Large intestine (tissue), 3 donors: ENCODE data around the gene UBXN6. TPM values are rescaled to one million over a fixed set of nuclear protein-coding genes. Genes with fewer than 3 reads are reported as not detected.
A peak's percentile ranks its signal among the peaks of the same experiment; 100 is the strongest.

Source experiments
- DNase-seq, 2 donors: peaks; one replicate each; pipeline versions ENCODE4 v3.0.0 to v3.0.0-alpha.2; 2013
- H3K27ac ChIP-seq: one replicate; pipeline ENCODE4 v1.5.1; 2013; ENCODE audit warnings: low read length
- H3K27me3 ChIP-seq: 2 replicates; pipeline ENCODE4 v1.6.1; 2013; ENCODE audit warnings: low read length; ENCODE audit not compliant: control insufficient read depth, insufficient read depth
- H3K36me3 ChIP-seq: 2 replicates; pipeline ENCODE4 v1.6.1; 2013; ENCODE audit warnings: low read length; ENCODE audit not compliant: control insufficient read depth, insufficient read depth
- H3K4me1 ChIP-seq: one replicate; pipeline ENCODE4 v1.6.1; 2013; ENCODE audit warnings: low read length; ENCODE audit not compliant: control insufficient read depth, insufficient read depth
- H3K4me3 ChIP-seq: one replicate; pipeline ENCODE4 v1.5.1; 2013; ENCODE audit warnings: low read length
- H3K9me3 ChIP-seq: one replicate; pipeline ENCODE4 v1.6.1; 2013; ENCODE audit warnings: mild to moderate bottlenecking, low read depth, low read length, moderate library complexity; ENCODE audit not compliant: control insufficient read depth
- WGBS: methylation state at CpG from one replicate; pipeline ENCODE4 v1.1.5; 2013; ENCODE audit warnings: low lambda C conversion rate; ENCODE audit not compliant: insufficient coverage; 5-methylcytosine and 5-hydroxymethylcytosine counted together
- polyA plus RNA-seq: library from polyadenylated mRNA; unstranded; fragments of 120-200 nt; gene quantifications from one replicate; pipeline ENCODE4 v1.2.1, GENCODE V29; 2013

The UBXN6 gene
- polyA plus RNA-seq, 1 donor = 92.8 TPM

- Histone ChIP-seq H3K27me3 (no peaks in the 10 kb centered on the region), H3K27ac (no peak overlapping the region), H3K9me3 (no peaks in the 10 kb centered on the region), H3K36me3 (peaks cover 31% of the 10 kb centered on the region), H3K4me1 (peaks cover 11% of the 10 kb centered on the region), H3K4me3 (peak overlapping the region; percentile 35)
- peak in 1 of 2 donors; percentile 37 for DNase-seq
- no CpG with 5 or more reads among the region's 13 CpGs for WGBS
These were observed 17.0 kb upstream of the UBXN6 start for GRCh38 chr19:4474514-4475022.

GRCh38 chr19:4473763-4474513 is 16.3 kb upstream of the UBXN6 start:
- Histone ChIP-seq H3K36me3 (peaks cover 27% of the 10 kb centered on the region), H3K4me3 (peak overlapping the region; percentile 35), H3K4me1 (peaks cover 11% of the 10 kb centered on the region), H3K27ac (no peak overlapping the region), H3K27me3 (no peaks in the 10 kb centered on the region), H3K9me3 (no peaks in the 10 kb centered on the region)
- WGBS = no CpG with 5 or more reads among the region's 23 CpGs
- DNase-seq = no peak

- Histone ChIP-seq H3K36me3 (peaks cover 22% of the 10 kb centered on the region), H3K4me3 (peak overlapping the region; percentile 70)
- no CpG with 5 or more reads among the region's 25 CpGs for WGBS
These were observed 15.6 kb upstream of the UBXN6 start for GRCh38 chr19:4473011-4473762.

GRCh38 chr19:4472174-4472974 is 14.8 kb upstream of the UBXN6 start, which contains the start of gene HDGFL2:
HDGFL2 (plus strand) TSS chr19:4472297; CDS start chr19:4472351, 54 bp downstream.
- DNase-seq = peak in 1 of 2 donors; percentile 14
- no peaks in the 10 kb centered on the region for H3K9me3 ChIP-seq
- H3K36me3 ChIP-seq = peaks cover 19% of the 10 kb centered on the region
- H3K4me1 ChIP-seq = peaks cover 11% of the 10 kb centered on the region
- no CpG with 5 or more reads among the region's 71 CpGs for WGBS
- no peaks in the 10 kb centered on the region for H3K27me3 ChIP-seq
- H3K4me3 ChIP-seq = peak within 1 kb of the TSS; percentile 70
- peak within 1 kb of the TSS; percentile 92 for H3K27ac ChIP-seq

More at GRCh38 chr19:4473011-4473762, 15.6 kb upstream of the UBXN6 start:
- Histone ChIP-seq H3K9me3 (no peaks in the 10 kb centered on the region), H3K27me3 (no peaks in the 10 kb centered on the region), H3K4me1 (peaks cover 11% of the 10 kb centered on the region), H3K27ac (no peak overlapping the region)
- DNase-seq = no peak

GRCh38 chr19:4471403-4472173 is 14.0 kb upstream of the UBXN6 start:
- Histone ChIP-seq H3K36me3 (peaks cover 12% of the 10 kb centered on the region), H3K27me3 (no peaks in the 10 kb centered on the region), H3K9me3 (no peaks in the 10 kb centered on the region), H3K4me3 (peak overlapping the region; percentile 70), H3K27ac (peak overlapping the region; percentile 92), H3K4me1 (peaks cover 11% of the 10 kb centered on the region)
- WGBS = 0% methylated on average over 5 of the region's 33 CpGs
- DNase-seq = peak; percentile 100

- no peaks in the 10 kb centered on the region for H3K27me3 ChIP-seq
- H3K9me3 ChIP-seq = no peaks in the 10 kb centered on the region
- H3K27ac ChIP-seq = no peak overlapping the region
- no peak overlapping the region for H3K4me3 ChIP-seq
- no peak for DNase-seq
- no peaks in the 10 kb centered on the region for H3K36me3 ChIP-seq
- H3K4me1 ChIP-seq = peaks cover under 1% of the 10 kb centered on the region
- no CpG with 5 or more reads among the region's 3 CpGs for WGBS
These were observed 10.2 kb upstream of the UBXN6 start for GRCh38 chr19:4467835-4468234.

GRCh38 chr19:4464815-4465581 is 7.4 kb upstream of the UBXN6 start:
- no peak overlapping the region for H3K4me3 ChIP-seq
- DNase-seq = no peak
- no peaks in the 10 kb centered on the region for H3K36me3 ChIP-seq
- WGBS = no CpG with 5 or more reads among the region's 8 CpGs
- no peak overlapping the region for H3K27ac ChIP-seq
- no peaks in the 10 kb centered on the region for H3K9me3 ChIP-seq
- H3K4me1 ChIP-seq = no peaks in the 10 kb centered on the region
- no peaks in the 10 kb centered on the region for H3K27me3 ChIP-seq

GRCh38 chr19:4456843-4457653 is 546 bp downstream of the UBXN6 start:
- no peaks in the 10 kb centered on the region for H3K9me3 ChIP-seq

More at GRCh38 chr19:4456843-4457653, 546 bp downstream of the UBXN6 start:
- no CpG with 5 or more reads among the region's 53 CpGs for WGBS
- peaks cover 24% of the 10 kb centered on the region for H3K36me3 ChIP-seq
- peaks cover 12% of the 10 kb centered on the region for H3K4me1 ChIP-seq
- peak overlapping the region; percentile 89 for H3K27ac ChIP-seq
- DNase-seq = peak; percentile 49 to 71
- peak overlapping the region; percentile 88 for H3K4me3 ChIP-seq
- no peaks in the 10 kb centered on the region for H3K27me3 ChIP-seq
